Ecto neural progenitor cell (in vitro differentiated cells): ENCODE results near the gene CD24.
A peak's percentile ranks its signal among the peaks of the same experiment; 100 is the strongest.

Experiments
- DNase-seq: peaks from one replicate; pipeline ENCODE4 v3.0.0-alpha.2; 2018; ENCODE audit warnings: low spot score

Gene CD24

DNA sequence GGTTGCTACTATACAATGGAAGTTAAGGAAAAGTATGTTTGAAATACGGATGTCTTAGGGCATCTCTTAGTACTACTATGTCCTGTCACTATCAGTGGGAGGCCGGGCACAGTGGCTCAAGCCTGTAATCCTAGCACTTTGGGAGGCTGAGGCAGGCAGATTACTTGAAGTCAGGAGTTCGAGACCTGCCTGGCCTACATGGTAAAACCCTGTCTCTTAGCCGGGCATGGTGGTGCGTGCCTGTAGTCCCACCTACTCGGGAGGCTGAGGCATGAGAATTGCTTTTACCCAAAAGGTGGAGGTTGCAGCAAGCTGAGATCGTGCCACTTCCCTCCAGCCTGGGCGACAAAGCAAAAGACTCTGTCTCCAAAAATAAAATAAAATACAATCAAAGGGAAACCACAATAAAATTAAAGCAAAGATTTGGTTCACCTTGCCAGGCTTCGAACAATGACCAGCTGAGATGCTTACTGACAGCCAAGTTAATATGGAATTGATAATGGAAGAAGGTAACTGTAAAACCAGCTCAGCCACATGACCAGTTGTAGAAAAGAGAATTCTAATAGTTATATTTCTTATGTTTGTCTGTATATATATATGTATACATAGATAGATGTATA, 6.5 kb downstream of the CD24 start:
- DNase-seq: no peak

DNA sequence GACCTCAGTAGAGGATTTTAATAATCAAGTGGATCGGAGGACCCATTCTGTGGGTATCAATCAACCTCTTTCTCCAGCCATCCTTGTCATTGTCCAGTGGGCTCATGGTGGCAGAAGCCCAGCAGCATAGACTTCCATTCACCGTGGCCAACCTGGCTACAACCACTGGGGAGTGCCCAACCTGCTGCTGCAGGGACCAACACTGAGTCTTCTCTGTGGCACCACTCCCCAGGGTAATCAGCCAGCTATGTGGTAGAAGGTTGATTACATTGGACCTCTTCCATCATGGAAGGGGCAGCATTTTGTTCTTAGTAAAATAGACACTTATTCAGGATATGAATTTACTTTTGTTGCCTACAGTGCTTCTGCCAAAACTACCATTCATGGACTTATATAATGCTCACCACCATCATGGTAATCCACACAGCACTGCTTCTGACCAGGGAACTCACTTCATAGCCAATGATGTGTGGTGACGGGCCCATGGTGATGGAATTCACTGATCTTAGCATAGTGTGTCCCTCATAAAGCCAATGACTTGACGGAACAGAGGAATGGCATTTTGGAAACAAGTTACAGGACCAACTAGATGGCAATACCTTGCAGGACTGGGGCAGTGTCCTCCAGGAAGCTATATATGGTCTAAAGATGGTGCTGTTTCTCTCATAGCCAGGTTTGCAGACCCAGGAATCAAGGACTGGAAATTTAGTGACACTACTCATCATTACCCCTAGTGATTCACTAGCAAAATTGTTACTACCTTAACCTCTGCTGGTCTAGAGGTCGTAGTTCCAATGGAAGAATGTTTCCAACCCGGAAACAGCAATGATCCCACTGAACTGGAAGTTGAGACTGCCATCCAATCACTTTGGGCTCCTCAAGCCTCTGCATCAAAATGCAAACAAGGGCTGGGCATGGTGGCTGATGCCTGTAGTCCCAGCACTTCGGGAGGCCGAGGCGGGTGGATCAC, 7.6 kb downstream of the CD24 start:
- no peak for DNase-seq

DNA sequence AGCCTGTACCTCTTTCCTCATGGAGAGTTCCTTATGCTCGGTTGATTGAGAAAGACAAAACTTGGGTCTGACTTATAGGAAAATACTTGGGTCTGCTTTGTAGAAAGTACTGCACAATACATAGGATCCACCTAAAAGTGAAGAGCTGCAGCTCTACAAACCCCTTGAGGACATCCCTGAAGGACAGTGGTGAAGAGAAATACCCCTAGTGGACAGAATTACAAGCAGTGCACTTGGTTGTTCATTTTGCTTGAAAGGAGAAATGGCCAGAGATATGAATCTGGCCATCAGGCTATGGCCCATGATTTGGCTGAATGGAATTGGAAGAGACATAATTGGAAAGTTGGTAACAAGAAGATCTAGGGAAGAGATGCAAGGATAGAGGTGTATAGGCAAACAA, 8.3 kb downstream of the CD24 start:
- no peak for DNase-seq

- no peak for DNase-seq
Measured at GRCh38 chr6:106964954-106965353, 9.6 kb downstream of the CD24 start.

- no peak for DNase-seq
Measured at GRCh38 chr6:106964099-106964498, 10.4 kb downstream of the CD24 start.

- DNase-seq: no peak
Measured at GRCh38 chr6:106963544-106963943, 11.0 kb downstream of the CD24 start.

- no peak for DNase-seq
Measured at GRCh38 chr6:106961801-106962200, 12.7 kb downstream of the CD24 start.

DNA sequence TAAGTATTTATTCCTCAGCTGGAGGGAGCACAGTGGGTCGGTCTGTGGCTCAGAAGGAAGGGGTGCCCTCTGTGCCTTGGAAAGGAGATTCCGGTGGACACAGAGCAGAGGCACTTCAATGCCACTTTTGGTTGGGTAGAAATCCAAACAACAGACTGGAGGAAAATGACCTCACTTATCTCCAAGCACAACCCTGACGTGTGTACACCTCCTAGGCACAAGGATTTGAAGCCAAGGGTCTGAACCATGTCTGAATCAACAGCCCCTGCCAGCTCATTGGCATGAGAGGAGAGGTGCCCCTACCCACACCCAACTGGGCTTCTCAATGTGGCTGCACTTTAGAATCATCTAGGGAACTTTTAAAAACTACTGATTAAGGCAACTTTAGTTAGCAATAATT, 13.4 kb downstream of the CD24 start:
- no peak for DNase-seq

- no peak for DNase-seq
Measured at GRCh38 chr6:106959985-106960384, 14.5 kb downstream of the CD24 start.

GRCh38 chr6:106939848-106940247, 34.7 kb downstream of the CD24 start:
- no peak for DNase-seq

DNA sequence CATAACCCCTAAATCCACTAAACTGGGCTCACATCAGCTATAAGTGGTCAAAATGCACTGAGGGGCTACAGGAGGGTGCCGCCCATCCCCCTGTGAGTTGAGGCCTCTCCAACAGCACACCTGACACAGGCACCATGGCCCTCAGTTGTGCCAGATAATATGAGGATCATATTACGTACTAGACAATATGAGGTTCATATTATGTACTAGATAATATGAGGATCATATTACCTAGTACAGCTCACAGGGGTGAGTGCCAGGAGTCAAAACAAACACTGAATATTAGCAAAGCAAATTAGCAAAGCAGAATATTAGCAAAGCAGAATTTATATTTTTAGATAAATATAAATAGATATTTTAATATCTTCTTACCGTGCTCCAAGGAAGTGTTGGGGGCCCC, 35.3 kb downstream of the CD24 start:
- no peak for DNase-seq

GRCh38 chr6:106927531-106928398, 46.8 kb downstream of the CD24 start:
- peak; percentile 75 for DNase-seq

- no peak for DNase-seq
Measured at GRCh38 chr6:106925948-106926347, 48.6 kb downstream of the CD24 start.

DNA sequence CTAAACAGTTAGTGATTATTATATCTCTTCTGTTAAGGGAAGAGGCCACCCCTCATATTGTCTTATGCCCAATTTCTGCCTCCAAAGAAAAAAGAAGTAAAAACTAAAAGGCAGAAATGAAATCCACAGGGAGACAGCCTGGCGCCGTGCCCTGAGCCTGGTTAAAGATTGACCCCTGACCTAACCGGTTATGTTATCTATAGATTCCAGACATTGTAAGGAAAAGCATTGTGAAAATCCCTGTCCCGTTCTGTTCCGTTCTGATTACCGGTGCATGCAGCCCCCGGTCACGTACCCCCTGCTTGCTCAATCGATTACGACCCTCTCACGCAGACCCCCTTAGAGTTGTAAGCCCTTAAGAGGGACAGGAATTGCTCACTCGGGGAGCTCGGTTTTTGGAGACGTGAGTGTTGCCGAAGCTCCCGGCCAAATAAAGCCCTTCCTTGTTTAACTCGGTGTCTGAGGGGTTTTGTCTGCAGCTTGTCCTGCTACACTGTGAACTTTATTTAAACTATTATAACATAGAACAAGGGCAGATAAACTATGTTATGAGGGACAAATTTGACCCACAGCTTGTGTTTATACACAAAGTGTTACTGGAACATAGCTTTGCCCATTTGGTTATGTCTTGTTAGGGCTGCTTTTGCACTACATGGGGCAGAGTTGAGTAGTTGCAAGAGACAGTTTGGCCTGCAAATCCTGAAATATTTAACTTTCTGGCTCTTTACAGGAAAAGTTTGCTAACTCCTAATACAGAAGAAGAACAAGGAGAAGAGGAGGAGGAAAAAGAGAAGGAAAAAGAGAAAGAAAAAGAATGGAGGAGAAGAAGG, 49.6 kb downstream of the CD24 start:
- DNase-seq: no peak

DNA sequence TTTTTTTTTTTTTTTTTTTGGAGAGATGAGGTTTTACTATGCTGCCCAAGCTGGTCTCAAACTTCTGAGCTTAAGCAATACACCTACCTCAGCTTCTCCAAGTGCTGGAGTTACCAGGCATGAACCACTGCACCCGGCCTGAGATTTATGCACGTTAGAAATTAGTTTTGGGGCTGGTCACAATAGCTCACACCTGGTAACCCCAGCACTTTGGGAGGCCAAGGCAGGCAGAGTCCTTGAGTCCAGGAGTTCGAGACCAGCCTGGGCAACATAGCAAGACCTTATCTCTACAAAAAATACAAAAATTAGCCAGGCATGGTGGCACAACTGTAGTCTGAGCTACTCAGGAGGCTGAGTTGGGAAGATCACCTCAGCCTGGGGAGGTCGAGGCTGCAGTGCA, 51.9 kb downstream of the CD24 start:
- no peak for DNase-seq
